Stimulated activated CD4-positive, alpha-beta T cell treated with anti-CD3 and anti-CD28 coated beads, Interleukin-4, amount 100 ng/mL, for 48 hours (primary cell): ENCODE measurements around the gene EFCAB12.
"Not testable (repeated sequence)": the region's sequence is repeated elsewhere in the genome, so short reads cannot be mapped to it uniquely, and the experiment has no call there.

Experiments used
- DNase-seq, 2 donors: peaks; one replicate each; pipeline ENCODE4 v3.0.0-alpha.2; 2020; ENCODE audit warnings: low read depth in 2 of 2

Gene EFCAB12

GRCh38 chr3:129421236-129421883 lies 7.1 kb downstream of the EFCAB12 start:
- DNase-seq = no peak

- no peak for DNase-seq
These were observed 9.0 kb downstream of the EFCAB12 start for GRCh38 chr3:129419476-129419875.

GRCh38 chr3:129418041-129418973 lies 10.1 kb downstream of the EFCAB12 start:
- DNase-seq = no peak

GRCh38 chr3:129417326-129417725 lies 11.1 kb downstream of the EFCAB12 start:
- DNase-seq = no peak

GRCh38 chr3:129416415-129416814 lies 12.0 kb downstream of the EFCAB12 start:
- no peak for DNase-seq

GRCh38 chr3:129415830-129416229 lies 12.6 kb downstream of the EFCAB12 start:
- no peak for DNase-seq

- DNase-seq = no peak
These were observed 13.1 kb downstream of the EFCAB12 start for GRCh38 chr3:129415378-129415777.

GRCh38 chr3:129413687-129414506 lies 14.5 kb downstream of the EFCAB12 start:
- DNase-seq = no peak

GRCh38 chr3:129413238-129413637 lies 15.2 kb downstream of the EFCAB12 start:
- DNase-seq = not testable (repeated sequence)

- DNase-seq = no peak
These were observed 15.8 kb downstream of the EFCAB12 start for GRCh38 chr3:129412542-129413198.

- no peak for DNase-seq
These were observed 17.5 kb downstream of the EFCAB12 start for GRCh38 chr3:129410971-129411370.

GRCh38 chr3:129409541-129409940 lies 18.9 kb downstream of the EFCAB12 start:
- no peak for DNase-seq

GRCh38 chr3:129404610-129405009 lies 23.8 kb downstream of the EFCAB12 start:
- DNase-seq = no peak

GRCh38 chr3:129404130-129404529 lies 24.3 kb downstream of the EFCAB12 start:
- DNase-seq = no peak

GRCh38 chr3:129403450-129403849 lies 25.0 kb downstream of the EFCAB12 start:
- no peak for DNase-seq

GRCh38 chr3:129402616-129403015 lies 25.8 kb downstream of the EFCAB12 start:
- no peak for DNase-seq

- no peak for DNase-seq
These were observed 26.2 kb downstream of the EFCAB12 start for GRCh38 chr3:129402210-129402609.

- DNase-seq = no peak
These were observed 28.5 kb downstream of the EFCAB12 start for GRCh38 chr3:129399895-129400357.

- DNase-seq = peak; percentile 48 to 67
These were observed 29.1 kb downstream of the EFCAB12 start for GRCh38 chr3:129399145-129399894.

- DNase-seq = no peak
These were observed 29.7 kb downstream of the EFCAB12 start for GRCh38 chr3:129398803-129399144.
